Prostate gland (tissue), 2 donors: ENCODE results near the gene TRMT1. TPM values are rescaled to one million over a fixed set of nuclear protein-coding genes. Genes with fewer than 3 reads are reported as not detected.

Source experiments
- DNase-seq: peaks from one replicate; pipeline ENCODE4 v3.0.0-alpha.2; 2019; ENCODE audit warnings: low spot score
- H3K27ac ChIP-seq, 2 donors: fragments of 200-600 bp; sonication (generic); 2 replicates each; pipeline ENCODE4 v1.5.1; 2017 to 2019
- H3K27me3 ChIP-seq: fragments of 200-600 bp; sonication (generic); replicated peaks from 2 replicates; pipeline ENCODE4 v1.5.1; 2019; ENCODE audit not compliant: insufficient read depth
- H3K36me3 ChIP-seq, 2 donors: fragments of 200-600 bp; sonication (generic); 1 replicate in 1 of 2; 2 replicates in 1 of 2; pipeline versions ENCODE4 v1.5.1 to v1.8.1; 2017 to 2019
- H3K4me1 ChIP-seq: fragments of 200-600 bp; sonication (generic); replicated peaks from 2 replicates; pipeline ENCODE4 v1.5.1; 2019
- H3K4me3 ChIP-seq, 2 donors: fragments of 200-600 bp; sonication (generic); 2 replicates each; pipeline ENCODE4 v1.5.1; 2017 to 2019
- H3K9me3 ChIP-seq: fragments of 200-600 bp; sonication (generic); 2 replicates; pipeline ENCODE4 v1.5.1; 2017
- CTCF ChIP-seq, 4 experiments: fragments of 200-600 bp in 2 of 4; fragments of 450-650 bp in 2 of 4; sonication (generic) in 2 of 4; IDR thresholded peaks; 1 replicate in 3 of 4; 2 replicates in 1 of 4; pipeline ENCODE4 v1.5.1; 2016 to 2019; ENCODE audit warnings: antibody characterized with exemption in 4 of 4, mild to moderate bottlenecking in 2 of 4, moderate library complexity in 2 of 4
- POLR2A ChIP-seq: fragments of 450-650 bp; IDR thresholded peaks from one replicate; pipeline ENCODE4 v1.6.1; 2016; ENCODE audit warnings: antibody characterized with exemption, mild to moderate bottlenecking
- POLR2AphosphoS5 ChIP-seq: sonication (generic); formaldehyde crosslinking; IDR thresholded peaks from one replicate; pipeline ENCODE4 v1.6.1; 2017; ENCODE audit warnings: antibody characterized with exemption
- WGBS: methylation state at CpG from one replicate; pipeline ENCODE4 v1.1.5; 2018; 5-methylcytosine and 5-hydroxymethylcytosine counted together
- intact Hi-C: fragments of 100-400 bp; cut with DNase I; formaldehyde crosslinking; loops from one replicate; pipeline ENCODE4 v1.14.2; 2022
- total RNA-seq, 2 donors: library from RNA; depleted of rRNA; stranded (reverse); fragments of >200 nt; gene quantifications; one replicate each; pipeline ENCODE4 v1.1.0, GENCODE V29; 2016

Gene TRMT1
- total RNA-seq, 2 donors from 2014 or later = 23.3 to 55.4 TPM

GRCh38 chr19:13117176-13117771 lies 734 bp upstream of the TRMT1 start:
- H3K27me3 ChIP-seq = no peaks in the 10 kb centered on the region
- peak overlapping the region; percentile 77 to 90 for H3K4me3 ChIP-seq
- intact Hi-C loops = no loop called here
- WGBS = 15% methylated on average over 20 of the region's 20 CpGs
- H3K4me1 ChIP-seq = peaks cover 11% of the 10 kb centered on the region
- TF ChIP-seq POLR2AphosphoS5 (no peak), POLR2A (no peak), CTCF (IDR thresholded peaks at IDR 0.05) (no peak)
- DNase-seq = no peak
- H3K27ac ChIP-seq = peak overlapping the region; percentile 69 to 71
- no peaks in the 10 kb centered on the region for H3K9me3 ChIP-seq
- H3K36me3 ChIP-seq = peaks cover 3 to 5% of the 10 kb centered on the region in 2 donors

- Histone ChIP-seq H3K27me3 (no peaks in the 10 kb centered on the region), H3K4me1 (peaks cover 11% of the 10 kb centered on the region), H3K27ac (peak overlapping the region in 1 of 2 donors; percentile 69), H3K4me3 (peak overlapping the region; percentile 77 to 80), H3K9me3 (no peaks in the 10 kb centered on the region), H3K36me3 (peaks cover 3 to 6% of the 10 kb centered on the region in 2 donors)
- WGBS = 2% methylated on average over 18 of the region's 18 CpGs
- TF ChIP-seq CTCF (IDR thresholded peaks at IDR 0.05) (no peak), POLR2A (no peak), POLR2AphosphoS5 (no peak)
- intact Hi-C loops = no loop called here
- DNase-seq = no peak
These were observed 631 bp downstream of the TRMT1 start for GRCh38 chr19:13115936-13116281.

- H3K27me3 ChIP-seq = no peaks in the 10 kb centered on the region
- peaks cover 3 to 6% of the 10 kb centered on the region in 2 donors for H3K36me3 ChIP-seq
- H3K4me3 ChIP-seq = no peak overlapping the region
- H3K27ac ChIP-seq = no peak overlapping the region
- peaks cover 11% of the 10 kb centered on the region for H3K4me1 ChIP-seq
- intact Hi-C loops = no loop called here
- no peaks in the 10 kb centered on the region for H3K9me3 ChIP-seq
- no peak for DNase-seq
- TF ChIP-seq POLR2A (no peak), POLR2AphosphoS5 (no peak), CTCF (IDR thresholded peaks at IDR 0.05) (no peak)
- 86% methylated on average over 10 of the region's 10 CpGs for WGBS
These were observed 4.0 kb downstream of the TRMT1 start for GRCh38 chr19:13112555-13112954.

DNA sequence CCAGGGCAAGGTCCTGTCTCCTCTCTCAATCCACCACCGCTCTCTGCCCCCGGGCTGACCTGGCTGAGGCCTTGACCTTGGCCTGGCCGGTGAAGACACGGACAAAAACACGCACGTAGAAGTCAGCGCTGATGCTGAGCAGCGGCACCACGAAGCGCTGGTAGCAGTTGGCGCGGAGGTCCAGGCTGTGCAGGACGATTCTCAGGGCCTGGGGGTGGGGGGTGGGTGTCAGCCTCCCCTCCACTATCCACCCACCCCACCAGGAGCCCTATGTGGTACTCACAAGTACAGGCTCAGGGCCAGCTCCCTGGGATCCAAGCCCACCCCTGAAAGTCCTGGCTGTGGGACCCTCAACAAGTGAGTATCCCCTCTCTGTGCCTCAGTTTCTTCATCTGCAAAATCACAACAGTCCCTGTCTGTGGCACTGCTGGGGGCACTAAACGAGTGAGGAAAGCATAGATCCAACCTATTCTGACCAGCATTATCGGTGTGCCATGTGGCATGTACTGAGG lies 6.4 kb downstream of the TRMT1 start:
- intact Hi-C loops = no loop called here
- no peaks in the 10 kb centered on the region for H3K27me3 ChIP-seq
- peaks cover 3 to 6% of the 10 kb centered on the region in 2 donors for H3K36me3 ChIP-seq
- no peak overlapping the region for H3K4me3 ChIP-seq
- H3K4me1 ChIP-seq = peaks cover 2% of the 10 kb centered on the region
- no peak overlapping the region for H3K27ac ChIP-seq
- DNase-seq = no peak
- TF ChIP-seq POLR2AphosphoS5 = no peak
- no peak for TF ChIP-seq POLR2A
- no peak for TF ChIP-seq CTCF (IDR thresholded peaks at IDR 0.05)
- WGBS = 94% methylated on average over 15 of the region's 15 CpGs
- H3K9me3 ChIP-seq = no peaks in the 10 kb centered on the region
